IPS DF 19.7 (cell line): Measurements from ENCODE around the gene NRDC.
A peak's percentile ranks its signal among the peaks of the same experiment; 100 is the strongest.

Experiments used
- DNase-seq: peaks from one replicate; pipeline ENCODE4 v3.0.0-alpha.2; 2013; ENCODE audit warnings: low read depth, low spot score

Gene NRDC, protein sequence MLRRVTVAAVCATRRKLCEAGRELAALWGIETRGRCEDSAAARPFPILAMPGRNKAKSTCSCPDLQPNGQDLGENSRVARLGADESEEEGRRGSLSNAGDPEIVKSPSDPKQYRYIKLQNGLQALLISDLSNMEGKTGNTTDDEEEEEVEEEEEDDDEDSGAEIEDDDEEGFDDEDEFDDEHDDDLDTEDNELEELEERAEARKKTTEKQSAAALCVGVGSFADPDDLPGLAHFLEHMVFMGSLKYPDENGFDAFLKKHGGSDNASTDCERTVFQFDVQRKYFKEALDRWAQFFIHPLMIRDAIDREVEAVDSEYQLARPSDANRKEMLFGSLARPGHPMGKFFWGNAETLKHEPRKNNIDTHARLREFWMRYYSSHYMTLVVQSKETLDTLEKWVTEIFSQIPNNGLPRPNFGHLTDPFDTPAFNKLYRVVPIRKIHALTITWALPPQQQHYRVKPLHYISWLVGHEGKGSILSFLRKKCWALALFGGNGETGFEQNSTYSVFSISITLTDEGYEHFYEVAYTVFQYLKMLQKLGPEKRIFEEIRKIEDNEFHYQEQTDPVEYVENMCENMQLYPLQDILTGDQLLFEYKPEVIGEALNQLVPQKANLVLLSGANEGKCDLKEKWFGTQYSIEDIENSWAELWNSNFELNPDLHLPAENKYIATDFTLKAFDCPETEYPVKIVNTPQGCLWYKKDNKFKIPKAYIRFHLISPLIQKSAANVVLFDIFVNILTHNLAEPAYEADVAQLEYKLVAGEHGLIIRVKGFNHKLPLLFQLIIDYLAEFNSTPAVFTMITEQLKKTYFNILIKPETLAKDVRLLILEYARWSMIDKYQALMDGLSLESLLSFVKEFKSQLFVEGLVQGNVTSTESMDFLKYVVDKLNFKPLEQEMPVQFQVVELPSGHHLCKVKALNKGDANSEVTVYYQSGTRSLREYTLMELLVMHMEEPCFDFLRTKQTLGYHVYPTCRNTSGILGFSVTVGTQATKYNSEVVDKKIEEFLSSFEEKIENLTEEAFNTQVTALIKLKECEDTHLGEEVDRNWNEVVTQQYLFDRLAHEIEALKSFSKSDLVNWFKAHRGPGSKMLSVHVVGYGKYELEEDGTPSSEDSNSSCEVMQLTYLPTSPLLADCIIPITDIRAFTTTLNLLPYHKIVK

DNA sequence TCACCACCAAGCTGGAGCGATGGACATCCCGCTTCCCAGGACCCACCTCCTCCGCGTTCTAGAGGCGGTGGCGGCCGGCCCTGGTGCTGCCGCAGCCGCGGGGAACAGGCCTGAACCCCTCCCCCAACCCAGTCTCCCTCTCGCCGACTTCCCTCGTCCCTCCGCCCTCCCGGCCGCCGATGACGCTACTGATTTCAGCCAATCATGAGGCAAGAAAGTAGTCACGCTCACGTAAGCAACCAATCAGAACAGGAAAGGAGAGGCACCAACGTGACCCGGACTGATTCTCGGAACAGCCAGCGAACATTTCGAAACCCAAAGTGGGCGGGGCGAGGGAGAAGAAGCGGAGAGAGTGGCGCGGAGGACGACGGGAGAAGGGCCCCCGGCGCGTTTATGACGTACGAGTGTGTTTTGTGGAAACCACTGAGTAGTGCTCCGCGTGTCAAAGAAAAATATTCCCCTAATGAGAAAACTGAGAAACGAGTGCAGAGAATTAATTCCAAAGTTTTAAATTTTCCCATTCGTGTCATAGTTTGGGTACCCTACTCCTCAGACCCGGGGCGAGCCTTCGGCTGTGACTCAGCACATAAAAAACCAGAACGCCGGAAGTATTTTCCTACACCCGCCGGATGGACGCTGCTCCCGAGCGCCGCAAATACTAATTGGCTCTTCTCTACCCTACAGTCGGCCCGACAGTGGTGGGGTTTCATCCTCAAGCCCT lies at the start of gene NRDC:
NRDC (minus strand) TSS at position 112 of the 721 bp plus-strand sequence. CDS start 112 bp downstream, outside the sequence.
- DNase-seq: peak; percentile 99

DNA sequence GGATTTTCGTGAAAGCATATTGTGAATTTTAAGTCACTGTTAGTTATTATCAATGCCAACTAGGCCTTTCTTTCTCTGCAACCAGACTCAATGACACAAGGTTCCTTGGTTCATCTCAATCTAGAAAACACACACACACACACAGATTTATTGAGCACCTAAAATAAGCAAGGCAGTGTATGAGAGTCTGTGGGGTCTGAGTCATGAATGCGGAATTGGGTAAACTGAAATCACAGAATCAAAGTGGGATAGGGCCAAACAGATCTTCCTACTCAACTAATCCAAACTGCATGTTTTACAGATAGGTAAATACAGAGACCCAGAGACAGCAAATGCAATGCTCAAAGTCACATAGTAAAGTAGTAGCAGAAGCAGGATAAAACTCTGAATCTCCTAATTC lies 48.5 kb upstream of the NRDC start:
- no peak for DNase-seq

DNA sequence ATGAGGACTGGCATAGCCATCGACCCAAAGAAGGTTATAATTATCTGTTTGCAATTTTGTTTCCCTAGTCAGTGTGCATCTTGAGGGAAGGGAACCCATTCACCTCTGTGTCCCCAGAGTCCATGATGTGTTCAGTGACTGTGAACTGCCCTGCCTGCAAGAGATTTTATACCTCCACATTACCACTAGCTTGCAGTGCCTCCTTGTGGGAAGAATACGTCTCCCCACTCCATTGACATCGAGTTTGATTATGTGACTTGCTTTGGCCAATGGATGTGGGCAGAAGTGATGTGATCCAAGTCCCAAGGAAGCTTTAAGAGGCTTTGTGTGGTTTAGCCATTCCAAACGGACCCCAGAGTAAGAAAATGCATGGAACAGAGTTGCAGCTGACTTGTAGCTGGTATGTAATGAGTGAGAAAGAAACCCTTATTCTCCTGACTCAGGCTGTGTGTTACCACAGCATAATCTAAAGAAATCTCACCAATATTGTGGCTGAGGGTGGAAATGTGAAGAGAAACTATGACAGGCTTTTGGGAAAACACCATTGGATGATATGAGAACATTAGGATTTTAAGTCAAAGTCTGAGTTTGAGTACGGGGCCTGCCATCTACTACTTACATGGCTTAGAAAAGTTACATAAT lies 47.8 kb upstream of the NRDC start:
- DNase-seq: peak; percentile 38

DNA sequence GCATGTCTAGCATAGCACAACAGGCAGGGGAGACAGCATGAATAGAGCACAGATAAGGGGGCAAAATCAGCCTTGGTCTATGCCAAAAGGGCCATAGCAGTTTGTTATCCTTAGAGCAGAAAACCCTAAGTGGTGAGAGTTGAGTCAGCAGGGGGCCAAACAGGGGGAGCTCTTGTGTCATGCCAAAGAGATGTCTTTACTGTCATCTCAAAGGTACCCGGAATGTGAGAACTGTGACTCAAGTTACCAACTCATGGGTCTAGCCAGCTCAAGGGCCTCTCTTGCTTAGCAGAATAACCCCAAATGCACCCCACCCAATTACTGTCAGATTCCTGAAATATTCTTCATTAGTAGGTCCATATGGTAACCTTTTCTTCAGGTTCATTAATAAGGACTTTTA lies 45.9 kb upstream of the NRDC start:
- no peak for DNase-seq

DNA sequence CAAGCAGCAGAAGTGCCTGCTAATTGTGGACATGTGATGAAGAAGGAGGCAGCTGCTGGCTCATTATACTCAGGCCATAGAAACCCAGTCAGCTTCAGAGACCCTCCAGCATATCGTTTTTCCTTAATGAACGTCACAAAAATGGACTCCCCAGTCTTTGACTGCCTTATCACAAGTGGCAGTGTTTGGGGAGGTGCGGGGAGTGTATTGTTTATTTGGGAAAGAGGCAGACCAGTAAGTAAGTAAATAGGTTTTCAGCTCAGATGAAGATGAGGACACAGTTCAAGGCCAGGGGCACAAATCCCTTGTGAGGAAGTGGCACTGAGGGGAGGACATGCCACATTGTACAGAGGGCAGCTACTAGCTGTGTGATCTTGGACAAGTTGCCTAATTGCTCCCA lies 43.5 kb upstream of the NRDC start:
- no peak for DNase-seq

DNA sequence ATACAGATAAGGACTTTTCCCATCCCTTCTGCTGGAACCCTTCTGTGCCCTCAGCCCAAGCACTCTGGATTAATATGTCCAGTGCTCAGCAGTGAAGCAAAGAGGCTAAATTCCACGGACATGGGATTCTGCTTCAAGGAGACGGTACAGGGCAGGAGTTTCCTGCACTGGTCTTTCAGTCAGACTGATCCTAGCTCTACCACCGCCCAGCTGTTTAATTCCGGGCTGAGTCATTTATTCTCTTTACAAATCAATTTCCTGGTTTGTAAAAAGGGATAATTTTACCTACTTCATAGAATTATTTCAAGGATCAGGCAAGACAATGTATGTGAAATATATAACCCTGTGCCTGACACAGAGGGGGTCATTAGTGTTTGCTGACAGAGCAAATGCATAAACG lies 41.6 kb upstream of the NRDC start:
- no peak for DNase-seq

DNA sequence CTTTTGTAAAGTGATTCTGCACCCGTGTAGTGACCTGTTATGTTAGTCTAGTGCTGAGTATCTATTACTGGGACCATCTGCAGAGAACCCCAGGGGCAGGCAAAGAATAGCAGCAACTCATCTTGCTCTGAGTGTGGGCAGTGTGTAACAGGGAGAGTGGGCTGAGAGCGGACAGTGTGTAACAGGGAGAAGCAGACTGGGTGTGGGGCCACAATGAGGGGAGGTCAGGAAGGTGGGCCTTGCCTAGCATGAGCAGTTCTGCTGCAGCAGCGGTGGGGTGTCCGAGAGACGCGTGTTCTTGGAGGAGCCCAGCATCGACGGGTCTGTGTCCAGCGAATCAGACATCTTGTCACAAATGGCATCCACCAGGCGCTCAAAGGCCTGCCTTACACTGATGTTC lies 41.2 kb upstream of the NRDC start:
- DNase-seq: no peak

DNA sequence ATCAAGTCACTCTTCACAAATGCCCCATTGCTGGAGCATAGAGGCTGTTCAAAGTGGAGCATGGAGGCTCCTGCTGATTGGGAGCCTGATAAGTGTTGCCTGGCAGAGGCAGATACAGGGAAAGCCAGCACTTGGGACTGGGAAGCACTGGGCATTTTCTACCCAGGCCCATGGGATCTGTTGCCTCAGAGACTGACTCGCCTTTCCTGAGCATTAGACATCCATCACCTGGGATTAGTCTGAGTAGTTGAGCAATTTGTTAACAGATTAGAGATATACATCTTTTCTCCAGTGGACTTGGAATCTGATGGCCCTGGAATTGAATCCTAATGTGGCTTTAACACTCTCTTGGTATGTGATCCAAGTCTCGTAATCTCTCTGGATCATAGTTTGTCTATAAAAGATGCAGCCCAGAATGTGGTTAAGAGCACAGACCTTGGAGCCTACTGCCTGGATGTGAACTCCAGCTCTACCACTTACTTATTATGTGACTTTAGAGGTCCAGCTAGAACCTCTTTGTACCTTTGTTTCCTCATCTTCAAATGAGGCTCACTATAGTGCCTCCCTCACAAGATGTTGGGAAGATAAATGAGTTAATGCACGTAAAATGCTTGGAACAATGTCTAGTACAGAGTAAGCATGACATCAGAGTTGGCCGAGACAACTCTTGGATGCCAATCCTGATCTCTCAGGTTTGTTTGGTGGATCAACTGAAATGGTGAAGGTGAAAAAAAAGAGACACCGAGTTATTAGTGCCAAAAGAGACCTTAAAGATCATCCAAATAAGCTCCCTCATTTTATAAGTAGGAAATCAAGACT lies 38.3 kb upstream of the NRDC start:
- no peak for DNase-seq

DNA sequence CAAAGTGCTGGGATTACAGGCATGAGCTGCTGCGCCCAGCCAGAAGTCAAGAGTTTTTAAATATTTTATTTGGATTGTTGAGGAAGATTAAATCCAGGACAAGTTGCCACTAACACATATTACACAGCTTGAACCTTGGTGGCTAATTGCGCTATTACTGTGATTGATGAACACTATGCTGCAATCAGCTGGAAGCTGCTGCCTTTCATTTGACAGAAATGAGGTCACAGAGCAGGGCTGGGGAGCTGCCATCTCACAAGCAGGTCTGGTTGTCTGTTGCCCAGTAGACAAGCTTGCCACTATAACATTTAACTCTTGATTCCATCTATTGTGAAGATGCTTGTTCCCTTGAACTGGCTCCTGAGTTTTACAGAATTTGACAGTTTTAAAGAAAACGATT lies 37.4 kb upstream of the NRDC start:
- DNase-seq: no peak

DNA sequence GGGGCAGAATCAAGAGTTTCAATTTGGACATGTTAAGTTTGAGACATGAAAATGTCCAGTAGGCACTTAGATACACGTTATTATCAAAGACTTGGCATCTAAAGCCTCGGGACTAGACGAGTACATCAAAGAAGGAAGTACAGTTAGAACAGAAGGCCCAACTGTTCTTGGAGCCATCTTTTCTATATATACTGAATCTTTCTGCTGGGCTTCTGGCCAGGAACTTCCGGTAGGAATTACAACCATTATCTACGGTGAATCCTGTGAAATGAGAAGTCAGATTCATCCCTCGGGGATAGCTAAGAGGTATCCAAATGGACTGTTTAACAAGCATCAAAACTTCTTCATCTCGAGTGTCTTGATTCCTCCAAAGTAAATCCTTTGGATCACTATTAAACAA lies 34.4 kb upstream of the NRDC start:
- DNase-seq: no peak

DNA sequence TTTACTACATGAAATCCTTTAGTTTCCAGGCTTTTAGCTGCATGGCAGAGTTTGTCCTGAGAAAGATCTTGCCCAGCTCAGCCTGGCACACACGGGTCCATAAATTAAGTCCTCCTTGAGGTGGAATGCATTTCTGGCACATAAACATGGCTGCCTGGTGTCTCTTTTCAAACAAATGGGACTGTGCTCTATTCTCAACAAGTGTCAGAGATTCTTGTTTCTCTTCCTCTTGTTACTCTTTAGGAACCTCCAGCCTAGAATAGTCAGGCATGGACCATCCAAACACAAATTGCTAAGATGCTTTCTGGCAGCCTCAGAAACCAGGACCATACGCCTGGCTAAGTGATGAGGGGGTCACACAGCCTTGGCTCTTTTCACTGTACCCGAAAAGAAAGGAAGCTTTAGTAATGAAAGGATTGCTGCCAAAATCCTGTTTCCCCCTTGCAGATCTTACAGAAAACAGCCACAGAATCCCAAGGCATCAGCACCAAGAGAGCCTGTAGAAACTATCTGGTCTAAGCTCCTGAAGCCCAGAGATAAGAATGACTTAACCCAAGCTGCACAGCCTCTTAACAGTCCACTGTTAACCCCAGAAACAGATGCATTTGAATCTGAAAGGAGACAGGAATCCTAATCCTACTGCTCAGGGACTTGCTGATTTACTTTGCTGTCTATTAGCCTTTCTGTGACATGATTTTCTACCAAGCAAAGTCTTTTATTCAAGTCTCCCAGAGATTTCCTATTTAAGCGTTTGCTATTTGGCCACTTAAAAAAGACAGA lies 31.9 kb upstream of the NRDC start:
- no peak for DNase-seq

DNA sequence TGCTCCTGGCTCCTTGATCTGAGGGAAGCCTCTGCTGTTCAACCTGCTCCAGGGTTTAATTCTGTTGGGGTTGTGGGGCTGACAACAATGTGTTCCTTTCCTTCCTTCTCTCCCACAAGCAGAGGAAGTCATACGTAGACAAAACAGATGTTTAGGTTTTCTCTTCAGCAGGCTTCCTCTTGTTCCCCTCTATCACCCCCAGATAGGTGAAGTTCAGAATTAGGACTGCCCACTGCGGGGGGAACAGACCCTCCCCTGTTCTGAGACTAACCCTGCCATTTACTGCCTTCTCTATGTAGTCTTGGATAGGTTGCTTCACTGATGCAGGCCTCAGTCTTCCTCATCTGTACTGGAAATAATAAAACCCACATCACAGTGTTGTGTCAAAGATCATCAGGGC lies 30.0 kb upstream of the NRDC start:
- no peak for DNase-seq

DNA sequence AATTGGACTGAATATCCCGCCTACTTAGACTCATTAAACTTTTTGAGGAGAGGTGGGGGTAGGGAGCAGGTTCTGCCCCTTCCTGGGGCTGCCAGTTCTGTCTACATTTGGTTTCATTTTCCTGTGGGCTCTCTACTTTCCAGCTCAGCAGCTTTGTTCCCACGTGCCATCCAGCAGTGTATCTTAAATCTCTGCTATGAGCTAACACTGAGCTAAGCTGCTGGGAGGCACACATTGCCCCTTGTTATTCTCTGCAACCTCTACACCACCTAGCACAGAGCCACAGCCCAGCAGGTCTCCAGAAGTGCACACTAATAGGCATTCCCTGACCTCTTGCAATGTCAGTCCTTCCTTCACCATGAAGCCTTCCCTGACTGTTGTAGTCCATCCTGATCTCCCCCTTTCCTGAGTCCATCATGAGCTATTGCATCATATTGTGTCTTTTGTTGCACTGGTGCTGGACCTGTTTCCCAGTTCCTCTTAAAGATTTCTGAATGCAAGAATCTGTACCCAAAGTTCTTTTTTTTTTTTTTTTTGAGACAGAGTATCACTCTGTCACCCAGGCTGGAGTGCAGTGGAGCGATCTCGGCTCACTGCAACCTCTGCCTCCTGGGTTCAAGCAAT lies 28.7 kb upstream of the NRDC start:
- DNase-seq: no peak

DNA sequence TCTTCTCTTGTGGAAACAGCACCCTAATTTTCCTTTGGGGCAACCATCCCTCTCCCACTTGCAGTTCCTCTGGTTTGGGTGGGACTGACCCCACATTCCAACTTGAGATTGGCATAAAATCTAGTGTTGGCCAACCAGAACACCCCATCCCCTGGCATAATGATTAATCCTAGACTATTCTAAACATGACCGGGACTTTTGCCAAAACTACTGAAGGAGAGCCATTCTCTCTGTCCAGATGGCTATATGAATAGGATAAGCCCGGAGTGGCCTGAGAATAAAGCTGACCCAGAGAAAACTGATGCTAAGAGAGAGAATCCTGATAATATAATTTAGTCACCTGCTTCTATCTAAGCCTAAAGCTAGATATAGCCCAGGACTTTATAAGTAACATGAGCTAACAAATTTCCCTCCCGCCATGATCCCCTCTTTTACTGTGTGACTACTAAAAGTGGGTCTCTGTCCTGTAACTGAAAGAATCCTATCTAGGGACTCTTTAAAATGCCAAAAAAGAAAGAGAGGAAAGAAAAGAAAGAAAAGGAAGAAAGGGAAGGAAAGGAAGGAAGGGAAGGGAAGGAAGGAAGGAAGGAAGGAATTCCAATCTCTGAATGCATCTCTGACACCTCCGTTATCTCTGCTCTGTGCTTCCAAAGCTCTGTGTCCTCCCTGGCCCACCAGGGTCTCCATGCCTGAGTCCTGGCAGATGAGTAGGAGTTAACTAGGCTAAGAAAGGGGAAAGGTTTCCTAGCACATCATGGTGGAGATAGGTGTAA lies 28.0 kb upstream of the NRDC start:
- DNase-seq: no peak

DNA sequence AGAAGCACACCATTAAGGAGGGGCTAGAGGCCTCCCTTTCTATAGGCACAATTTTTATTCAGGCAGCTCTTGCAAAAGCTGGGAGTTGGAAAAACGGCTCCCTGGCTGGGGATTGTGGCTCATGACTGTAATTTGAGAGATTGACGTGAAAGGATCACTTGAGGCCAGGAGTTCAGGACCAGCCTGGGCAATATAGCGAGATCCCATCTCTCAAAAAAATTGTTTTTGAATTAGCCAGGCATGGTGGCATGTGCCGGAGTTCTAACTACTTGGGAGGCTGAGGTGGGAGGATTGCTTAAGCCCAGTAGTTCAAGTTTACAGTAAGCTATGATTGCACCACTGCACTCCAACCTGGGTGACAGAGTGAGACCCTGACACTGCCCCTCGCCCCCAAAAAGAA lies 23.9 kb upstream of the NRDC start:
- no peak for DNase-seq

DNA sequence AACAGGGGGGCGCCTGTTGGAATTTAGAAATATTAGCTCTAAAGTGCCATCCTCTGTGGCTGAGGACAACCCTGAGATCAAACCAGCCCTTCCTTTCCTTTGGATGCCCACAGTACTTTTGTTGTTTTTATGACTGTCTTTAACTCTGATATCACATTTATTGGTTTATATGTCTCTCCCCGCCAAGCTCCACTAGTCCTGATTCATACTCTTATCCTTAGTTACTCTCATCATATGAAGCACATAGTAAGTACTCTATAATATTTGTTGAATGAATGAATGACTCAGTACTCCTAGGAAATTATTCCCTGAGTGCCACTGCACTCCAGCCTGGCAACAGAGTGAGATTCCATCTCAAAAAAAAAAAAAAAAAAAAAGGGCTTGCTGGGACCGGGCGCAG lies 22.6 kb upstream of the NRDC start:
- DNase-seq: no peak

DNA sequence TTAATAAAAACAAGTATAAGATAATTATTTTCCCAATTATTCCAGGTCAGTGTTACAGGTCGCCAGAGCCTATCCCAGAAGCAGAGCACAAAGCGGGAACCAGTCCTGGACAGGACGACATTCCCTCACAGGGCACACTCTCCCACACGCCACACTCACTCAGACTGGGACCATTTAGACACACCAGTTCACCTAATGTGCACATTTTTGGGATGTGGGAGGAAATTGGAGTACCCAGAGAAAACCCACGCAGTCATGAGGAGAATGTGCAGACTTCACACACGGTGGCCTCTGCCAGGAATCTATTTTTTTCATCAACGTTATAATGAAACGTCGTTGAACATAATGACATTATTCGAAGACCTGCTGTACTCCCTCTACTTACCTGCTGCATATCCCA lies 20.5 kb upstream of the NRDC start:
- DNase-seq: no peak

DNA sequence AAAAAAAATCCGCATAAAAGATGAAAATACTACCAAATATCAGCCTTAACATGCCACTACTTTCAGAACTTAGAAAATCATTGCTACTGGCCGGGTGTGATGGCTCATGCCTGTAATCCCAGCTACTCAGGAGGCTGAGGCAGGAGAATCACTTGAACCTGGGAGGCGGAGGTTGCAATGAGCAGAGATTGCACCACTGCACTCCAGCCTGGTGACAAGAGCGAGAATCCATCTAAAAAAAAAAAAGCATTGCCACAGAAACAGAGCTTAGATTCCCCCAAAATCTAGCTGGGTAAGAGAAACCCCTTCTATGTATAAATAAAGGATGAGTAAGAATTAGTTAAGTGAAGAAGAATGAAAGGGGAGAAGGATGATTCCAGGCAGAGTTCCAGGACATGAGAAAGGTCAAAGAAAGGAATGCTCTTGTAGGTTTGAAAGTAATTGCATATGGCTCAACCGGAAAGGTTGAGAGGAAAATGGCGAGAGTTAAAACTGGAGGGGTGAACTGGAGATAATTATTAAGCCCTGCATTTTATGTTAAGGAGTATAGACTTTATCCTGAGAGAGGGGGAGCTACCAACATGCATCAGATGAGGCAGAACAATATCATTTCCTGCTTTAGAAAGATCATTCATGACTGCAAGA lies 19.7 kb upstream of the NRDC start:
- DNase-seq: no peak
